Stomach (tissue), 4 donors: ENCODE results near the gene GPC5.

Experiments used
- CTCF ChIP-seq, 7 experiments: fragments of 450-650 bp in 4 of 7; fragments of 200-600 bp in 3 of 7; sonication (generic) in 3 of 7; IDR thresholded peaks; one replicate each; pipeline ENCODE4 v1.5.1; 2016 to 2019; ENCODE audit warnings: antibody characterized with exemption in 7 of 7, control low read depth in 2 of 7, mild to moderate bottlenecking in 1 of 7
- EP300 ChIP-seq: sonication (generic); formaldehyde crosslinking; IDR thresholded peaks from one replicate; pipeline ENCODE4 v1.6.1; 2017; ENCODE audit warnings: antibody characterized with exemption
- POLR2A ChIP-seq, 4 donors: fragments of 450-650 bp; IDR thresholded peaks; one replicate each; pipeline ENCODE4 v1.6.1; 2016; ENCODE audit warnings: antibody characterized with exemption in 4 of 4, control low read depth in 2 of 4, mild to moderate bottlenecking in 1 of 4, moderate library complexity in 1 of 4
- POLR2AphosphoS5 ChIP-seq, 3 donors: sonication (generic); formaldehyde crosslinking; IDR thresholded peaks; one replicate each; pipeline ENCODE4 v1.6.1; 2016; ENCODE audit warnings: antibody characterized with exemption in 3 of 3

- TF ChIP-seq CTCF (IDR thresholded peaks at IDR 0.05), result no peak
- TF ChIP-seq POLR2AphosphoS5 (IDR thresholded peaks at IDR 0.05), result no peak
- TF ChIP-seq EP300, result no peak
- TF ChIP-seq POLR2A (IDR thresholded peaks at IDR 0.05), result no peak
Observed at GRCh38 chr13:91739751-91740150, 341.3 kb downstream of the GPC5 start.
